GM21390 (cell line): ENCODE results near the gene SLC29A2.

ENCODE experiments used
- ATAC-seq: cut with Tn5 transposase; IDR thresholded peaks from one replicate; pipeline ENCODE4 v1.9.1; 2021; ENCODE audit not compliant: unreplicated experiment

Gene SLC29A2

DNA sequence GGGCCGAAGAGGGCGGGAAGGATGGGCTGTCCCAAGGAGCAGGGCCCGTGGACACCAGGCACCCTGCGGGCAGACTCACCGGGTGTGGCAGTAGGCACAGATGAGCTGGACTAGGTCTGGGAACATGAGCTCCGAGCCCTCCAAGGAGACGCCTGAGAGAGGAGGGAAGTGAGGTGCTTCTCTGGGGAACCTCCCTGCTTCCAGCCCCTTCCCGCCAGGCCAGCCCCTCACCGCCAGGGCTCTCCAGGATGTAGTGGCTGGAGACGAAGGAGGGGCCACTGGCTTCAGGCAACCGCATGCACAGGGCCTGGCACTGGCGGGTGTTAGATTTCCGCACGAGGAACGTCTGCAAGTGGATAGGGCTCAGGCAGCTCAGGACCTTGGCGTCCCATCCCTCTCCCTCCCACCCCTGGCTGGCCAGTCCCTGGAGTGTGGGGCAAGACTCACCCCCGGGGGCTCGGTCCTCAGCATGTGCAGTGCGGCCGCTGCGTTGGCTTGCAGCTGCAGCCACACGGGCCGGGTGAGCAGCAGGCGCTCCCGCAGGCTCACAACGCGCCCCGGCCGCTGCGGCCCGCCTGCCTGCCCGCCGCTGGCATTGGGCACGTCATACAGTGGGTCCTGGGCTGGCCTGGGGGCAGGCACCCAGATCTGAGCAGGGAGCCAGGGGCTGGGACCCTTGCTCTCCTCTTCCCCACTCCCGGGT, 35.9 kb downstream of the SLC29A2 start:
- no peak for ATAC-seq

DNA sequence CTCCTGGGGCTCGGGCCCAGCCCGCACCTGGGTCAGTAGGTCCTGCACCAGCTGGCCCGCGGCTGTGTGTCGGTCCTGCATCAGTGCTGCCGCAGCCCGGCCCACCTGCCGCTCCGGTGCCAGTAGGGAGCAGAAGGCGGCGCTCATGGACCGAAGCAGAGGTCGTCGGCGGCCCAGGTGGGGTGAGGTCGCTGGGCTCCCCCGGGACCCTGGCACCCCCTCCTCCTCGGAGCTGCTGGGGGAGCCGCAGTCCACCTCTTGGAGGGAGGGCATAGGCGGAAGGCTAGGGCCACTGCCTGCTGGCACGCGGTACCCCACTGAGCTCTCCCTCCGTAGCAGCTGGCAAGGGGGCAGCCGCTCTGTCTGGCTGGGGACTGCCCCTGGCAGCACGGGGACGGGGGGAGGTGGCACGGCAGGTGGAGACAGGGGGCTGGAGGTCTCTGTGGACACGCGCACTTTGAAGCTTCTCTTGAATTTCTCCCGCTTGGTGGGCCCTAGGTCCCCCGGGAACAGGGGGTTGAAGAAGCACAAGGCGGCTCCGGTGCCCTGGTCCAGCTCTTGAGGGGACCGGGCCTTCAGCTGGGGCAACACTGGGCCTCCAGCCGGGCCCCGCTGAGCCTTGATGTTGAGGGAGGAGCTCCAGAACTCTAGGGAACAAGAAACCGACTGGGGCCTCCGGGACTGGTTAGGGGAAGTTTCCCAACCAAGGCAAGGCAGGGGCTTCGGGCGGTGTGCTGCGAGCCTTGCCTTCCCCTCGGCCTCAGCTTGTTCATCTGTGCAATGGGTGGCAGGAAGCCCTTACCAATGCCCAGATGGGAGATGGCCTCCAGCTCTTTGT, 36.7 kb downstream of the SLC29A2 start:
- no peak for ATAC-seq

DNA sequence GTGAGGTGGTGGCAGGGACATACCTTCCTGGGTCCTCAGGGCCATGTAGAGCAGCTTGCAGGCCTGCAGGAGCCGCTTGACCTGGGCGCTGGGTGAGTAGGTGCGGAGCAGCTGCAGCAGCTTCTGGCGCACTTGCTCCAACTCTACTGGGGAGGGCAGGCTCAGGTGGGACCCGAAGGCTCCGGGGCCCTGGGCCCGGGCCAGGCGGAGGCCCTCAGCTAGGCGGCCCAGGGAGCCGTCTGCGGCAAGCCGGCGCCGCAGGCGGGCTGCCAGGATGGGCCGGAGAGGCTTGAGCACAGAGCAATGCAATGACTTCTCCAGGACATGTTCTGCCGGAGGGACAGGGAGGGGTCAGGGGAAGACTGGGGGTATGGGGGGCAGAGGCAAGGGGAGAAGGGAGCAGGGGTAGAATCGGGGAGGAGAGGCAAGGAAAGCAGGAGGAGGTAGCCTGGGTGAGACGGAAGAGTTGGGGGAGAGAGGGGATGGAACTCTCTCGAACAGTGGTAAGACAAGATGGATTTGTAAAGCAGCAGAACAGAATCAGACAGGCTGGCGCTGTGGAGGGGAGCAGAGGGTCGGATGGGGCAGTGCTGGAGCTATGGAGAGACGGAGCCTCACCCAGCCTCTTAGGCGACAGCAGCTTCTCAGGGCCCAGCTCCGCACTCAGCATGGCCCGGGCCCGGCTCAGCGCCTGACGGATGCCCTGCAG, 37.5 kb downstream of the SLC29A2 start:
- ATAC-seq = no peak

DNA sequence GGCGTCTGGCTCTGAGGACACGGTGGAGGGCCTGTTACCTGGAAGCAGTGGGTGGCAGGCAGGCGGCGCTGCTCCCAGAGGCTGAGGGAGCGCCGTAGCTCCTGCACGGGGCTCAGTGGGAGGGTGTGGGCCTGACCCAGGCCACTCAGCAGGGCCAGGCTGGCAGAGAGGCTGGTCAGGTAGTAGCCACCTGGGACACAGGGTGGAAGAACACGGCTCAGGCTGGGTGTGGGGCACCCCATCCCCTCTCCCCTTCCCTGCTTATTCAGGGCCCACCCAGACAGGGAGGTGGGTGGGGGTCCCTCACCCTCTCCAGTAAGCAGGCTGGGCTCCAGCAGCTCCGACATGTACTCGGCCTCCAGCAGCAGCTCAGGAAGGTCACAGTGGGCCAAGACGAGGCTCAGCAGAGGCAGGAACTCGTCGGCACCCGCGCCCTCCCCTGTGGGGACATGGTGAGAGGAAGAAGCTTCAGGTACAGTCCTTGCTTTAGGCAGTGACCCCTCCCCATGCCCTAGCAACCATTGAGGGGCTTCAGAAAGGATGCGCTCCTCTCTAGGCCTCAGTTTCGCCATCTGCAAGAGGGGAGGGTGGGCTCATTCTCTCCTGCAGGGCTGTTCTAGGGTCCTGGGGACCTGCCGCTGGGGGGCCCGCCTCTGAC, 38.2 kb downstream of the SLC29A2 start:
- no peak for ATAC-seq

DNA sequence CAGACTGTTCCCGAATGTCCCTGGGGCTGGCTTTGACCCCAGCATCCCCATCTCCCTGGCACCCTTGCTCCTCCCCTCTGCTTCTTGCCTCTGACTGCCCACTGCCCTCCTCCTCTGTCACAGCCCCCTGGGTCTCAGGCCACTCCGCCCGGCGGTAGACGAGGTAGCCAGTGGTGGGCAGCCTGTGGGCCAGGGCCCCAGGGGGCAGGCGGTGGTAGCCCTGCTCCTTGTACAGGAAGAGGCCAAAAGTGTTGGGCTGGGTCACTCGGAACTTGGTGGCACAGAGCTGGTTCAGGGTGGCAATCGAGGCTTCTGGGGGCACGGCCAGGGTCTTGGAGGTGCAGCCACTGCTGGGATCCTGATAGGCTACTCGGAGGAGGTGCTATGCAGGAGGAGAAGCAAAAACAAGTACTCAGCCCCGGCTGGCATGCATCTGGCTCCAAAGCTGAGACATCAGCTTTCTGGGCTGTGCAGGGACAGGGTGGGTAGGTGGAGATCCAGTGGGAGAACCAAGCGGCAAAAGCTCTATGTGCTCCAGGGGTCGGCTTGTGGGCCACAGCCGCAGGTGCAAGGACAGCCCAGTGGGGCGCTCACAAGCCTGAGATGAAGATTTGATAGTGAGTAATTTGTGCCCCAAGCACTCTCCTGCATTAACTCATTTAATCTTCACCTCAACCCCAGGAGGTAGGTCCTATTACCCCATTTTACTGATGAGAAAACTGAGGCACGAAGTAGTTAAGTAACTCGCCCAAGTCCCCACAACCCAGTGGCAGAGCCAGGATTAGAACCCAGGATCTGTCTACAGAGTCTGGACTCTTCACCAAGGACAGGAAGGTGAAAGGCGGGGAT, 39.0 kb downstream of the SLC29A2 start:
- ATAC-seq = no peak

DNA sequence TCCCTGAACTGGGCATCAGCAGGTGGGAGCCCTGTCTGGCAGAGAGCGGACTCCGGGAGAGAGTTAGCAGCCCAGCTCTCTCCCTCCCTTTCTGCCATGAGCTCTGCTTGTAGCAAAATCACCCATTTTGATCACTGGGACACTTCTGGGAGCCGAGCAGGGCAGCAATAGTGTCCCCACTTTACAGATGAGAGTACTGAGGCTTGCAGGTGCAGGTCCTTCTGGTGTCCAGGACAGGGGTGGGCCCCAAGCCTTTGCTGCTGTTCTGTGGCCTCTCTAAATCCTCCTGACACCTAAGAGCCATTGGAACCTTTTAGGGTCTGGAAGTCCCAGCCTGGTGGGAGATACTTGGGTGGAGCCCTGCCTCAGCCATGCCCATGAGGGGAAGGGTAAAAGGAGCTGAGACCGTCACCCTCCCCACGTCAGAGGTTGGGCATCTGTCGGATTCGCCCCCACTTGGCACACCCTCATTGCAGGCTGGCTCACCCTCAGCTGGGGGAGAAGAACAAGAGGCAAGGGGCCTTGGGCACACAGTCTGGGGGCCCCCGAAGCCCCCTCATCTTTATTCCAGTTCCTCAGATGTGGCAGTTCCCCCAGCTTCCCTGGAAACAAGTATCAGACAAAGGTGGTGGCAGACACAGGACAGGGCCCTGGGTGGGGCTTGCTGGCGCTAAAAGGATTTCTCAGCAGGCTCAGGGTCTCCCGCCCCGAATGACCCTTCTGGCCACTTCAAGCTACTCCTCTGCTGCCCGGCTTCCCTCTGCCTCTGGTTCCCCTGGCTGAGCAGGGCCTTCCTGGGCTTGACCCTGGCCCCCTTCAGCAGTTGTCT, 39.8 kb downstream of the SLC29A2 start:
- ATAC-seq = no peak

DNA sequence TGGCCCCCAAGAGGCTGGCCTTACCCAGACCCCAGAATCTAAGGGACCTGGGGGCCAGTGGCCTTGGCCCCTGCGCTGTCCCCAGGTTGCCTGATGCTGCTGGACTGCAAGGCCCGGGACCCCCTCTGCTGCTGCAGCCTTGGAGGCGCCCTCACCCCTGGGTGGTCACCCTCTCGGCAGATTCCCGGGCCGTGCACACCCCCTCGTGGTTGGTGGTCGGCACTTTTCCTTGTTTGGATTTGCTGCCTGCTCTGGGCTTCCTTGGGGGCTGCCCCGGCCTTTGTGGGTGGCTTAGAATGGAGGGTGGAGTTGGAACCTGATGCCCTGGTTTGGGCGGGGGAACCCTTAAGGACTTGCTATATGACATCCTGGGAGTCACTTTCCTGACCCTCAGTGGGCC, 40.6 kb downstream of the SLC29A2 start:
- no peak for ATAC-seq

DNA sequence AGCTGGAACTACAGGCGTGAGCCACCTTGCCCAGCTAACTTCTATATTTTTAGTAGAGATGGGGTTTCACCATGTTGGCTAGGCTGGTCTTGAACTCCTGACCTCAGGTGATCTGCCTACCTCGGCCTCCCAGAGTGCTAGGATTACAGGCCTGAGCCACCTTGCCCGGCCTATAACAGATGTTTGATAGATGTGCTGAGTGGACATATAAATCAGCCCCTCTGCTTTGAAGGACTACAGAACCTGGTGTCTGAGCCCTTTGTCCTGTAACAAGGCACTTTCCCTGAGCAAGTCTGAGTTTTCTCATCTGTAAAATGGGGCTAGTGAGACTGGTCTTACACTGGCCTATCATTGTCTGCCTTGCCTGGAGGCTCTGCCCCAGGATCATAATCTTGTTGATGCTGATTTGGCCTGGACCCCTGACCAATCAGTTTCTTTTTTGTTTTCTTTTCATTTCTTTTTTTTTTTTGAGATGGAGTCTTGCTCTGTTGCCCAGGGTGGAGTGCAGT, 42.3 kb downstream of the SLC29A2 start:
- no peak for ATAC-seq

DNA sequence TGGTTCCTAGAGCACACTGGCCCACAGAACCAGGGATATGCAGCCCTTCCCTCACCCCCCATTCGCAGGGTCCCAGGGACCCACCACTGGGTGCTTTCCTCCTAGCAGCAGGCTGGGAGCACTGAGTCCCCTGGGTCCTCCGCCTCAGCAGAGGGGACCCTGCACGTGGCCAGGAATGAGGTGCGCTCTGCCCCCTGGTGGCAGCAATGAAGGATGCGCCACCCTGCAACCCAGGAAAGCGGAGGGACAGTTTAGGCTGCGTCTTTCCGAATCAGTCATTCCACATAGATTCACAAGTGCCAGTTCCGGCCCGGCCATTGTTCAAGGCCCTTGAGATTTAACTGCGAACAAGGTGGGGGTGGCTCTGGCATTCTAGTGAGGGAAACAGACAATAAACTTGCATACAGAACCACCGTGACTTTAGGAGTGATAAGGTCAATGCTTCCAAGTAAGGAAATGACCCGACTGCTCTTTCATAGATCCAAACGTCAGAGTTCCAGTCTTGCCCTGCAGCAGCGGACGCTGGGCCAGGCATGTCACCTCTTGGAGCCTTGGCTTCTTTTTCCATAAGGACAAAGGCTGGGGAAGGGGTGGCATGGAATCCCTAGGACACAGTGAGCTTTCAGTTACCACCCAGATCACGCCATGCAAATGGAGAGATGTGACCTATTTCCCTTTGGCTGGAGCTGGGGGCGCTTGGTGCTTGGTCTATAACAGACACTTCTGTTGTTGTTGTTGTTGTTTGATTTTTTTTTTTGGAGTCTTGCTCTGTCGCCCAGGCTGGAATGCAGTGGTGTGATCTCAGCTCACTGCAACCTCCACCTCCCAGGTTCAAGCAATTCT, 43.0 kb downstream of the SLC29A2 start:
- ATAC-seq = no peak

DNA sequence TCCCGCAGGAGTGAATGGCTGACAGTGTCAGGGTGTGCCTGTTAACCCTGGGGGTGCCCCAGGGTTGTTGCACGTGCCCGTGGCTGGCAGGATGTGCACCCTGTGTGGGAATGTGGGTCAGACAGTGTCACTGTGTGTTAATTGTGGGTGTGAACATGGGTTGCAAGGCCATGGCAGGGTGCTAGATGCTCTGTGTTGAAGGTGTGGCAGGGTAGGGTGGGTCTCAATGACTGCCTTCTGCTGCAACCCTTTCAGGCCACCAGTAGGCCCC, 43.6 kb downstream of the SLC29A2 start:
- no peak for ATAC-seq

DNA sequence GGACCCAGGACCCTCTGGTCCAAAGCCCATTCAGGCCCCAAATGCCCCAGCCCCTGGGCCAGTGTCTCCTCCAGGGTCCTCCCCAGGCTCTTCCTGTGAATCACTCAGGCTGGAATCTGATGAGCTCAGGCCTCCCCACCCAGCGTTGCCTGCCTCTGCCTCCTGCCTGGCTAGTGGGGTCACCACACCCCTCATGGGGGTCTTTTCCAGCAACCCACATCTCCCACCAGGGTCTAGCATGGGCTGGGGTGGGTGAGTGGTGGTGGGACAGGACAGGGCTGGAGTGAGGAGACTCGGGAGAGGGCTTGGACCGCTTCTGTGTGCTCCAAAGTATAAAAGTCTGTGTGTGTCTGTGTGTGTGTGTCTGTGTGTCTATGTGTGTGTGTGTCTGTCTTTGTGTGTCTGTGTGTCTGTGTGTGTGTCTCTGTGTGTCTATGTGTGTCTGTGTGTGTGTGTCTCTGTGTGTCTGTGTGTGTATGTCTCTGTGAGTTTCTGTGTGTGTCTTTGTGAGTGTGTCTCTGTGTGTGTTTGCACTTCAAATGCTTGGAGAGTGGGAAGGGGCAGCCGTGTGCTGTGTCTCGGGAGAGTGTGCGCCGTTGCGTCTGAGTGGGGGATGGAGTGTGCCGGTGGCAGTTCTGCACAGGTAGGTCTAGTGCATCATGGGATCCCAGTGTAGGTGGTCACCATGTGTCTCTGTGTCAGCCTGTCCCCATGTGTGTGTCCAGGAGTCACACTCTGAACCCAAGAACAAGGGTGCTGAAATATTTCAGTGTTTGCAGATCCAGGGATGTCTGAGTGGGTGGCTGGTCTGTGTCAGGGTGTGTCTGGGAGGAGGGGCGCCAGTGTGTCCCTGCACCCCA, 44.2 kb downstream of the SLC29A2 start:
- no peak for ATAC-seq

DNA sequence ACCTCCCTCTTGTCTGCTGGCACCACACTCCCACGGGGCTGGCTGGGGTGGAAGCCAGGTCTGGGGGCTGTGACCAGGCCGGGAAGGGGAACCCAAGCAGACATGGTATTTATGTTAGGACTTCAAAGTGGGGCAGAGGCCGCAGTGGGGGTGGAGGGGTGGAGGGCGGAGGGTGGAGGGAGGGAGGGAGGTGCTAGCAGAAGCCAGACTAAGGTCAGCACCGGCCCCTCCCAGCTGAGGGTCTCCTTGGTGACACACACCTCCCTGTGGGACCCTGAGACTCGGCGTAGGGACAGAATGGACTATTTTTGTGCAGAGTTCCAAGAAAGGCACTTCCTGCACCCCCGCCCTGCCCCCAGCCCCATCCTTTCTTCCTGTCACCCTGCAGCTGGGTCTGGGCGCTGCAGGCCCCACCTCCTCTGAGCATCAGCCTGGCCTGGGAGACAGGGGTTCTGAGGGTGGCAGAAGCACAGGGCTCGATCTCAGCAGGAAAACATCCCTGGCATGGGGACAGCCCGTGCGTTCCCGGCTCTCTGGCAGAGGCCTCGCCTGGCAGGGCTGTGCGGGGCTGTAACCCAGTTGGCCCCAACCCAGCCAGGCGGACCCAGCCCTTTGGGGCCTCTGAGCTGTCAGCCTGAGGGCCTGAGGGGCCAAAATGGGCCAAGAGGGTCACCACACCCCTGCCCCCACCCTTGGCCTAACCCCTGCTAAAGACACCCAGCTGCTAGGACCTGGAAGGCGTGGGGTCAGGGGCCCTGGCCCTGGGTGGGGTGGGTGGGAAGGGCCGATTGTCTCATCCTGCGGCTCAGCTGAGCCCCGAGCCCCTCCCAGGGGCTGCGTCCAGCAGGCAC, 45.1 kb downstream of the SLC29A2 start:
- no peak for ATAC-seq

DNA sequence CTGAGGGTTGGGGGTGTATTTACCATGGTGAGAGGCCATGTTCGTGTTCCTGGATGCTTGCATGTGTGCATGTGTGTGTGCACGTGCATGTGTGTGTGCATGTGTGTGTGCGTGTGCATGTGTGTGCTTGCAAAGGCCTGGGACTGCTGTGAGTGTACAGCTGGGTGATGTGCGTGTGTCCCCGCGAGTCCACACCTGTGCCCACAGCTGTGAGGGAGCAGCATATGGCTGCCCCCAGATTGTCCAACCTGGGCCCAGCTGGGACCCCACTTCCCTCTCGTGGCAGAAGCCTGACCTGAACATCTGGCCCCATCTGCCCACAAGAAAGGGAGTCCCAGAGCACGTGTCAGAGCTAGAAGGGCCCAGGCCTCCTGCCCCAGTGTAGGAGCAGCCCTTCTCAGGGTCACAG, 46.3 kb downstream of the SLC29A2 start:
- ATAC-seq = no peak

DNA sequence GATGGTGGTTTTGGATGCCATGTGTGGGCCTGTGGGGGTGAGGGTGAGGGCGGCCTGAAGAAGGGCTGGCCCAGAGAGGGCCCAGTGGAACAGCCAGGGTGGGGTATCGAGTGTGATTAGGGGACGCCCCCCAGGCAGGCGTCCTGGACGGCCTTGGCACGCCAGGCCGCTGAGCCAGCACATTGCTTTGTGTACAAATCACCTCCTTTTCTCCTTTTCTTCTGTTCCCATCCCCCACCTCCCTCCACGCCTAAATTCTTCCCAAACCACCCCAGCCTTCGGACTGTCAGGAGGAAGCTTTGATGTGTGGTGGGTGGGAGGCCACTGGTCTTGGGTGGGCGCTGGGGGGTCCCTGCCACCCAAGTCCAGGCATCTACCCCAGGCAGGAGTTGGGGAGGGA, 46.9 kb downstream of the SLC29A2 start:
- ATAC-seq = no peak

DNA sequence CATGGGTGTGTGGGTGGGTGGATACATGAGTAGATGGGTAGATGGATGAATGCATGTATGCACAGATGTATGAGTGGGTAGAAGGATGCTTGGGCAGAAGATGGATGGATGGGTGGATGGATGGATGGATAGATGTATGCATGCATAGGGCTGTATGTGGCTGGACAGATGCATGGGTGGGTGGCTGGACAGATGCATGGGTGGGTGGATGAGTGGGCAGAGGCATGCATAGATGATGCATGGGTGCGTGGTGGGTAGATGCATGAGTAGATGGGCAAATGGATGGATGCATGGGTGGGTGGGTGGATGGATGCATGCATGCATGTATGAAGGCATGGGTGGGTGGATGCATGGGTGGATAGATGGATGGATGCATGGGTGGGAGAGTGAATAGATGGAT, 47.9 kb downstream of the SLC29A2 start:
- ATAC-seq = no peak

DNA sequence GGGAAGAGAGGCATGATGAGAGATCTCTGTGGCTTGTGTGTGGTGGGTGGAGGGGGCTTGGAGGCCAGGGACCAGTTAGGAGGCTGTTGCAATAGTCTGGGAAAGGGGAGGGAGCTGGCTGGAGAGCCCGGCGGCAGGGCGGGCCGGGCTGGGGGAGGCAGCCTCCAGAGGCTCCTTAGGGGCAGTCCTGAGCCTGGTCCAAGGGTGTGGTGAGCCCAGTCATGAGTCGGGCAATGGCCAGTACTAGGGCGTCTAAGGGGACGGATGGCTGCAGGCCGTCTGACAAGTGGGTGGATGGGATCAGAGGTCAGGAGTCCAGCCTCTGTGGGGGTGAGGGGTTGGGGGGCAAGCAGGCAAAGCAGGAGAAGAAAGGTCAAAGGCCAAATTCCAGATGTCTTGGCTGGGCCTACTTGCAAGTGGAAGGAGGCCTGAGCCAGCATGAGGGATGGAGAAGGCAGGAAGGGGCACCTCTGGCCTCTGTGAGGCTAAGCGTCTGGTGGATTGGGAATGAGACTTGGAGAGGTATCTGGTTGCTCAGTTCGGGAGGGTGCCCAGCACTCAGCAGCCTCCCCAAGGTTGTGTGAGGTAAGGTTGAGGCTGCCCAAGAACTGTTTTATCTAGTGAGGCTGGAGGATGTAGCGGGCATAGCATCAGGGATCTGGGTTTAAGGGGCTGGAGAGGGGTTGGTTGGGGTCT, 48.7 kb downstream of the SLC29A2 start:
- ATAC-seq = no peak
